Measurements from ENCODE around the gene LRPAP1. TPM values are rescaled to one million over a fixed set of nuclear protein-coding genes. Genes with fewer than 3 reads are reported as not detected.

The LRPAP1 gene
- total RNA-seq, 1 donor from 2014 or later = 134 TPM

GRCh38 chr4:3524920-3525319 lies 7.3 kb downstream of the LRPAP1 start:
- TF ChIP-seq, protein P1, sequence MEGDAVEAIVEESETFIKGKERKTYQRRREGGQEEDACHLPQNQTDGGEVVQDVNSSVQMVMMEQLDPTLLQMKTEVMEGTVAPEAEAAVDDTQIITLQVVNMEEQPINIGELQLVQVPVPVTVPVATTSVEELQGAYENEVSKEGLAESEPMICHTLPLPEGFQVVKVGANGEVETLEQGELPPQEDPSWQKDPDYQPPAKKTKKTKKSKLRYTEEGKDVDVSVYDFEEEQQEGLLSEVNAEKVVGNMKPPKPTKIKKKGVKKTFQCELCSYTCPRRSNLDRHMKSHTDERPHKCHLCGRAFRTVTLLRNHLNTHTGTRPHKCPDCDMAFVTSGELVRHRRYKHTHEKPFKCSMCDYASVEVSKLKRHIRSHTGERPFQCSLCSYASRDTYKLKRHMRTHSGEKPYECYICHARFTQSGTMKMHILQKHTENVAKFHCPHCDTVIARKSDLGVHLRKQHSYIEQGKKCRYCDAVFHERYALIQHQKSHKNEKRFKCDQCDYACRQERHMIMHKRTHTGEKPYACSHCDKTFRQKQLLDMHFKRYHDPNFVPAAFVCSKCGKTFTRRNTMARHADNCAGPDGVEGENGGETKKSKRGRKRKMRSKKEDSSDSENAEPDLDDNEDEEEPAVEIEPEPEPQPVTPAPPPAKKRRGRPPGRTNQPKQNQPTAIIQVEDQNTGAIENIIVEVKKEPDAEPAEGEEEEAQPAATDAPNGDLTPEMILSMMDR (IDR thresholded peaks at IDR 0.05; ENCODE audit: unreplicated experiment) = no peak
- peaks cover under 1% of the 10 kb centered on the region for H3K4me1 Mint-ChIP-seq (ENCODE audit: low read depth)
- DNase-seq (ENCODE audit: low spot score, unreplicated experiment) = no peak

DNA sequence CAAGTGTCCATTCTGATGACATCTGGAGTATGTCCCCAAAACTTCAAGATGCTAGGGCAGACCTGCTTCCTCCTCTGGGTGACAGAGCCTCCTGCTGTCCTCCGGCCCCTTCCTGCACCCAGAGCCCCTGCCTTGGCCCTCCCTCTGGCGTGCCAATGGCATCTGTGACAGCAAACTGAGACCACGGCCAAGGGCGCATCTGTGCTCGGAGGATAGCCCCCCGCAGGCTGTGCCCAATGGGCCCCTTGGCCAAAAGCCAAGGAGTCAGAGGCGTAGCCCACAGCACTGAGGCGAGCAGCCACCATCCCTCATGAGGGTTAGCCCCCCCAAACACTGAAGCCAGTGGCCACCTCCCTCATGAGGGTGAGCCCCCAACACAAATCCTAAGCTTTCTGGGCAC lies 7.9 kb downstream of the LRPAP1 start:
- Mint-ChIP-seq H3K4me3 (ENCODE audit: low read depth) (no peak overlapping the region), H3K4me1 (ENCODE audit: low read depth) (no peaks in the 10 kb centered on the region), H3K9me3 (ENCODE audit: low read depth) (no peaks in the 10 kb centered on the region), H3K36me3 (ENCODE audit: insufficient read depth) (peaks cover 3% of the 10 kb centered on the region), H3K27me3 (no peaks in the 10 kb centered on the region), H3K27ac (no peak overlapping the region)
- DNase-seq (ENCODE audit: low spot score, unreplicated experiment) = no peak
- TF ChIP-seq, protein P1 (IDR thresholded peaks at IDR 0.05; ENCODE audit: unreplicated experiment) = no peak

More at GRCh38 chr4:3524920-3525319, 7.3 kb downstream of the LRPAP1 start:
- Mint-ChIP-seq H3K9me3 (ENCODE audit: low read depth) (no peaks in the 10 kb centered on the region), H3K27me3 (no peaks in the 10 kb centered on the region), H3K36me3 (ENCODE audit: insufficient read depth) (peaks cover 2% of the 10 kb centered on the region), H3K27ac (no peak overlapping the region), H3K4me3 (ENCODE audit: low read depth) (no peak overlapping the region)

DNA sequence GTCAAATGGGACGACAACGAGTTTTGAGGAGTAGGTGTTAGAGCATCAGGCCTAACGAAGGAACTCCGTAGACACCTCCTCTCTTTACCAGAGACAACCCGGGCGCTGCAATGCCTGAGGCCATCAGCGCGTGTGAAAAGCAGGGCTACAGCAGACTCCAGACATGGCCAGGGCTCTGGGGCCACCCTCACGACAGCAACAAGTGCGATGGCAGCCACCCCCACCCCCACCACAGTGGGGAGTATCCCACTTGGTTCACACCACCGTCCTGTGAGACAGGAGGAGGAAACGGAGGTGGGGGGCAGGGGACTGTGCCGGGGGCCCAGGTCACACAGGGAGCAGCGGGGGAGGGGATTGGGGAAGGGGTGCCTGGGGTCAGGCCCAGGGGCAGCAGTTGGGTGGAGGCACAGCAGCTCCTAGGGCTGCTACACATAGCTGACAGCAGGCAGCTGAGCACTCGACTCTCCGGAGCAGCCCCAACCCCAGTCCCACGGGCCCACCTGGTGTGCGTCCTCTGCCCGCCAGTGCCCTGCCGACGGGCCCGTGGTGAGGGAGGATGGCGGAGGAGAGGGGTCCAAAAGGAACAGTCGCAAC lies 8.5 kb downstream of the LRPAP1 start:
- no peak overlapping the region for H3K4me3 Mint-ChIP-seq (ENCODE audit: low read depth)
- H3K36me3 Mint-ChIP-seq (ENCODE audit: insufficient read depth) = peaks cover 3% of the 10 kb centered on the region
- no peaks in the 10 kb centered on the region for H3K27me3 Mint-ChIP-seq
- no peaks in the 10 kb centered on the region for H3K9me3 Mint-ChIP-seq (ENCODE audit: low read depth)
- DNase-seq (ENCODE audit: low spot score, unreplicated experiment) = no peak
- no peak overlapping the region for H3K27ac Mint-ChIP-seq
- TF ChIP-seq, protein P1 (IDR thresholded peaks at IDR 0.05; ENCODE audit: unreplicated experiment) = no peak
- H3K4me1 Mint-ChIP-seq (ENCODE audit: low read depth) = no peaks in the 10 kb centered on the region

DNA sequence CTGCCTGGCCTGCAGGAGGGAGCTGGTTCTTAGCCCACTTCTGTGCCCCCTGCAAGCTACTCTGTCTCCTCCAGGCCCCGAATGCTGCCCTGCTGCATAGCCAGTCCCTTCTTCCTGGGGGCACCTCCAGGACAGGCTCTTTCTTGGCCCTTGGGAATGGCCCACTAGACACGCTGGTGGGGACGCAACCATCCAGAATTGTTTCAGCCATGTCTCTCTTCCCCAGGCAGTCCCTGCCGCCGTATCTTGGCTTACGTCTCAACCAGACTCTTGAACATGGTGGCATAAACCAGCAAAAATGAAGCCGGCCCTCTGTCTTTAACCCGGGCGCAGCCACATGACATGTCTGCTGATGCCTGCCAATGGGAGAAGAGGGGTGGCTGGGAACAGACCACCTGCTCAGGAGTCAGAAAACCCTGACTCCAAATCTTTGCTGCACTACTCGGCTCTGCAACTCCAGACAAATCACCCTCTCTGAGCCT lies 9.0 kb downstream of the LRPAP1 start:
- Mint-ChIP-seq H3K27ac (no peak overlapping the region), H3K27me3 (no peaks in the 10 kb centered on the region), H3K4me1 (ENCODE audit: low read depth) (no peaks in the 10 kb centered on the region), H3K9me3 (ENCODE audit: low read depth) (no peaks in the 10 kb centered on the region), H3K4me3 (ENCODE audit: low read depth) (no peak overlapping the region), H3K36me3 (ENCODE audit: insufficient read depth) (peaks cover 3% of the 10 kb centered on the region)
- TF ChIP-seq, protein P1 (IDR thresholded peaks at IDR 0.05; ENCODE audit: unreplicated experiment) = no peak
- DNase-seq (ENCODE audit: low spot score, unreplicated experiment) = no peak

DNA sequence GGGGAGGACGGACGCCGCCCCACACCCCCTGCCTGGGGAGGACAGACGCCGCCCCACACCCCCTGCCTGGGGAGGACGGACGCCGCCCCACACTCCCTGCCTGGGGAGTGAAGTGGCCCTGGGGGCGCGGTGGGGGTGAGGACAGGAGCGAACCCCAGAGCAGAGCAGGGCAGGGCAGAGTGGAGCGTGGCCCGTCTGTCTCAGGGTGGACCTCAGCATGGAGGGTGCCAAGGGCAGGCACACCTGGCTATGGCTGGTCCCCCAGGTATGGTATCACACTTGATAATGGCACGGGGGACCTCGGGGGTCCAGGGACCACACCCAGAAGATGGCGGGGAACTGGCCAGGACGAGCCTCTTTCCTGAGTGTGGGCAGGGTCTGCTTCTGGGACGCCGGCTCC lies 9.6 kb downstream of the LRPAP1 start:
- Mint-ChIP-seq H3K4me1 (ENCODE audit: low read depth) (no peaks in the 10 kb centered on the region), H3K36me3 (ENCODE audit: insufficient read depth) (peaks cover 4% of the 10 kb centered on the region), H3K27ac (no peak overlapping the region), H3K27me3 (no peaks in the 10 kb centered on the region), H3K9me3 (ENCODE audit: low read depth) (no peaks in the 10 kb centered on the region), H3K4me3 (ENCODE audit: low read depth) (no peak overlapping the region)
- no peak for DNase-seq (ENCODE audit: low spot score, unreplicated experiment)
- TF ChIP-seq, protein P1 (IDR thresholded peaks at IDR 0.05; ENCODE audit: unreplicated experiment) = no peak

Measured in progenitor cell of endocrine pancreas (in vitro differentiated cells).